ENCODE data around the gene GADD45GIP1. TPM values are rescaled to one million over a fixed set of nuclear protein-coding genes. Genes with fewer than 3 reads are reported as not detected.

The GADD45GIP1 gene

GRCh38 chr19:12912571-12912970 is 44.5 kb downstream of the GADD45GIP1 start:
- Histone ChIP-seq H3K4me3 (ENCODE audit: low read length) (no peak overlapping the region), H3K9me3 (replicated peaks; ENCODE audit: low read length) (no peaks in the 10 kb centered on the region), H3K4me2 (ENCODE audit: low read length) (peak overlapping the region; percentile 49), H3K27me3 (ENCODE audit: control insufficient read depth, insufficient read depth, low read length) (no peaks in the 10 kb centered on the region), H3K4me1 (ENCODE audit: control insufficient read depth, insufficient read depth, low read length) (peaks cover 14% of the 10 kb centered on the region), H3K36me3 (ENCODE audit: insufficient read depth, low read length) (no peaks in the 10 kb centered on the region), H3K9ac (ENCODE audit: low read depth, low read length) (no peak overlapping the region)

- Histone ChIP-seq H3K4me1 (ENCODE audit: control insufficient read depth, insufficient read depth, low read length) (no peaks in the 10 kb centered on the region), H3K9me3 (replicated peaks; ENCODE audit: low read length) (no peaks in the 10 kb centered on the region), H3K4me2 (ENCODE audit: low read length) (no peak overlapping the region), H3K27me3 (ENCODE audit: control insufficient read depth, insufficient read depth, low read length) (no peaks in the 10 kb centered on the region), H3K9ac (ENCODE audit: low read depth, low read length) (no peak overlapping the region), H3K36me3 (ENCODE audit: insufficient read depth, low read length) (no peaks in the 10 kb centered on the region), H3K4me3 (ENCODE audit: low read length) (no peak overlapping the region)
These were observed 49.9 kb downstream of the GADD45GIP1 start for GRCh38 chr19:12907166-12907565.

Small RNA genes lying within 50 kb of the gene (small RNA-seq; reads per million reads assigned to genes)
- not detected for gene MIR5695
- gene MIR6515, result 0.28 reads per million
